Left hindlimb (tissue), 1 donor: Measurements from ENCODE around the gene EFHB.
"Not testable (repeated sequence)": the region's sequence is repeated elsewhere in the genome, so short reads cannot be mapped to it uniquely, and the experiment has no call there.

ENCODE experiments used
- DNase-seq: peaks from one replicate; pipeline ENCODE4 v3.0.0-alpha.2; 2018

EFHB gene, protein sequence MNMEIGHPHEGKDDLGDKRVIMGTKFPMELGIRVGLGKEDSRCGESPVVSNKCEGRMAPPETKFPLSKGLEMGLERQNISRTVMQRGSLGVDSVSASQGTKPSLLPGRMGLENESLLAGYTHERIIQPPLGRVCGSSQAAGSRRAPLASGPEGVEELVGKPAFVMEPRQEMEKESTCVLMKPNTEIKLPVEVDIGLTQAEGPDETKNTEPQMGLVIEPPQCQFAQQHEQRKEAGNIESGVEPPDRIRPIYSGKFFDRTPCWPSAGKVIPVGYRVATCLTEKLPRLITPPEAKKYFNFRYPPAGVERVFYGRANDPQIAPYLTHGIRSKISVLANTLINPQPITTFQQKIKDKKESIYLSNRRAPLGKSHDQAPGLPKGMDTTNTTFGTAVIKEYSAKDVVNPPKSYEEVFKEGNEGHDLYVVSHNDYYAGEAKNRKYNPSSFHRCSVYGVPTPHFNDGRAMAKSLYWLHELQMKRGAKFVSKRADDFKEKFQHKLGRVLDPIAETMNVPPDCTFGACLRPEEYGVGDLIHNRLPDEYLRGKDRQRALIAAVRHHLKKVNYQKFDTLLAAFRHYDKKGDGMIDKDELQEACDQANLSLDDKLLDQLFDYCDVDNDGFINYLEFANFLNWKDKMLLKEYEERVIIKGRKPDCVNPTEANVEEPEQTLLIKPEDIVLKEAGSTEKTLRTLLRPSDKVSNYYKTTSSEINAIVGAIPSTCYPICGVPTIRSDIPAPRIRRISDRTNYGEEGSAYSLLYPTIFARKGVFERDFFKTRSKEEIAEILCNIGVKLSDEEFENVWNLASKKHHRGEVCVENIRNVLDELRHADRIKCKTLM

GRCh38 chr3:19934098-19934566, at the start of gene EFHB:
EFHB (minus strand) TSS chr3:19934217; CDS start chr3:19934018, 199 bp downstream.
- DNase-seq, result no peak

DNA sequence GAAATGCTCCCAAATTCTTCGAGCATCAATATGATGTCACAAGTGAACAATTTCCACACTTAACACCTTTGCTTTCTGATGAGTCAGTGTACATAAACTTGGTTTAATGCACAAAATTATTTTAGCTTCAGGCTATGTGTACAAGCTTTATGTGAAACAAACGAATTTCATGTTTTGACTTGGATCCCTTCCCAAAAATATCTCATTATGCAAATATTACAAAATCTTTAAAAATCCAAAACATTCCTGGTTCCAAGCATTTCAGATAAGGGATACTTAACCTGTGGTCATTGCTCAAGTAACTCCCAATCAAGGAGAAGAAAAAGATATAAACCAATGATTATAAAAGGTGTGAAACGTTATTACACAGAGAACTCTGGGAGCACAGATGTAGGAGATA, 38.0 kb upstream of the EFHB start:
- DNase-seq, result no peak

GRCh38 chr3:19970327-19970726, 36.3 kb upstream of the EFHB start:
- DNase-seq, result no peak

DNA sequence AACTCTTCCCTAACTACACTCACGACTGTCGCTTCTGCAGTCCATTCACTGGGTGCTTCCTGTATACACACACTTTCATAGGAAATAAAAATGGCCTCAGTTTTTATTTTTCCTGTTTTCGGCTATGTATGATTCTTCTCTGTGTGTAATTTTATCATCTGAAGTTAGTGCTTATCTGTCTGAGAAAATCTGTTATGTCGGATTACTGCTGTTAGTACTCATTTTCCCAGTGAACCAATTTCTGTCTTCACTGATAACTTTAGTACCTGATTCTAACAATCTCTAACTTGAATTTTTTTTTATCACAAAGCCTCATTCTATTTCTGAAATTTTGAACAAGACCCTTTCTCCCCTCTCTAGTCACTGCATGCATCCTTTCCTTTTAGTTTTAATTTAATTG, 33.8 kb upstream of the EFHB start:
- DNase-seq, result no peak

- DNase-seq, result no peak
Observed at GRCh38 chr3:19967208-19967607, 33.2 kb upstream of the EFHB start.

DNA sequence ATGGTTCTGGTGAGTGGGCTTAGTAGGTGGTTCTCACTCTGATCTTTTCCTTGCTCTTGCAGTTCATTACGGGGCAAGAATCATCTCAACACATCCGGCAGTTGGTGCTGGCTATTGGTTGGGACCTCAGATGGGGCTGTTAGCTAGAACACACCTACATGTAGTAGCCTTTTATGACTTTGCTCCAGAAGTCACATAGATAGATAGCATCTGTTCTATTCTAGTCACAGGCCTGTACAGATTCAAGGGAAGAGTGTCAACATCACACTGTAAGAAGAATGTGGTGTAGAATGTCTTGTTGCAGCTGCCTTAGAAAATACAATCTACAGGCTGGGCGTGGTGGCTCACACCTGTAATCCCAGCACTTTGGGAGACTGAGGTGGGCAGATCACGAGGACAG, 27.9 kb upstream of the EFHB start:
- no peak for DNase-seq

GRCh38 chr3:19960696-19961095, 26.7 kb upstream of the EFHB start:
- DNase-seq, result no peak

DNA sequence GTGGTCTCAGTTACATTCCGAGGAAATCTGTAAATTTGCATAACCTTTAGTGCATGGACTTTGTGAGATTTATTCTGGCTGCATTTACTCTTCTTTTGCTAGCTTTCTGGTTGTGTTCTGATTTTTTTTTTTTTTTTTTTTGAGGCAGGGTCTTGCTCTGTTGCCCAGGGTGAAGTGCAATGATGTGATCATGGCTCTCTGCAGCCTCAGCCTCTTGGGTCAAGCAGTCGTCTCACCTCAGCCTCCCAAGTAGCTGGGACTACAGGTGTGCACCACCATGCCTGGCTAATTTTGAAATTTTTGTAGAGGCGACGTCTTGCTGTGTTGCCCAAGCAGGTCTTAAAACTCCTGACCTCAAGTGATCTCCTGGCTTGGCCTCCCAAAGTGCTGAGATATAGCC, 25.5 kb upstream of the EFHB start:
- no peak for DNase-seq

DNA sequence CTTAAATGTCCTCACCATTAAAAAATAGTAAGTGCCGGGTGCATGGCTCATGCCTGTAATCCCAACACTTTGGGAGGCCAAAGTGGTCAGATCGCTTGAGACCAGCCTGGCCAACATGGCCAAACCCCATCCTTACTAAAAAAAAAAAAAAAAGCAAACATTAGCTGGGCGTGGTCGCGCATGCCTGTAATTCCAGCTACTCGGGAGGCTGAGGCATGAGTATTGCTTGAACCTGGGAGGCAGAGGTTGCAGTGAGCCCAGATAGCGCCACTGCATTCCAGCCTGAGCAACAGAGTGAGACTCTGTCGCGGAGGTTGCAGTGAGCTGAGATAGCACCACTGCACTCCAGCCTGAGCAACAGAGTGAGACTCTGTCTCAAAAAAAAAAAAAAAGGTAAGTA, 23.3 kb upstream of the EFHB start:
- DNase-seq, result not testable (repeated sequence)

GRCh38 chr3:19954676-19955075, 20.7 kb upstream of the EFHB start:
- DNase-seq, result no peak

DNA sequence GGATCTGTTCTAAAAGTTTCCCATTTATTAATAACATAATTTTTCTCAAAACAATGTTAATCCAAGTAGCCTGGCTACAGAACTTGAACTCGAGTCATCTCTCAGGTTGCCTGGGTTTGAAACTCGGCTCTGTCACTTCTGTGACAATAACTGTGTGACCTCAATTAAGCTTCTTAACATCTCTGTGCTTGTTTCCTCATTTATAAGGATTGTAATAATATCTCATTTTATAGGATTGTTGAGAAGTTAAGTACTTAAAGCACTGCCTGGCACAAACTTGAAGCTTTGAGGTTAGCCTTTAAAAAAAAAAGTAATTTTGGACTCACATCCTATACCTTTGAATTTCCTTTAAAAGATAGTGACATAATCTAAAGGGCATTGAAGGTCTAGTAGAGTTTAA, 16.3 kb upstream of the EFHB start:
- no peak for DNase-seq

GRCh38 chr3:19948226-19948591, 14.2 kb upstream of the EFHB start:
- DNase-seq, result no peak

- peak; percentile 65 for DNase-seq
Observed at GRCh38 chr3:19947549-19948225, 13.7 kb upstream of the EFHB start.

DNA sequence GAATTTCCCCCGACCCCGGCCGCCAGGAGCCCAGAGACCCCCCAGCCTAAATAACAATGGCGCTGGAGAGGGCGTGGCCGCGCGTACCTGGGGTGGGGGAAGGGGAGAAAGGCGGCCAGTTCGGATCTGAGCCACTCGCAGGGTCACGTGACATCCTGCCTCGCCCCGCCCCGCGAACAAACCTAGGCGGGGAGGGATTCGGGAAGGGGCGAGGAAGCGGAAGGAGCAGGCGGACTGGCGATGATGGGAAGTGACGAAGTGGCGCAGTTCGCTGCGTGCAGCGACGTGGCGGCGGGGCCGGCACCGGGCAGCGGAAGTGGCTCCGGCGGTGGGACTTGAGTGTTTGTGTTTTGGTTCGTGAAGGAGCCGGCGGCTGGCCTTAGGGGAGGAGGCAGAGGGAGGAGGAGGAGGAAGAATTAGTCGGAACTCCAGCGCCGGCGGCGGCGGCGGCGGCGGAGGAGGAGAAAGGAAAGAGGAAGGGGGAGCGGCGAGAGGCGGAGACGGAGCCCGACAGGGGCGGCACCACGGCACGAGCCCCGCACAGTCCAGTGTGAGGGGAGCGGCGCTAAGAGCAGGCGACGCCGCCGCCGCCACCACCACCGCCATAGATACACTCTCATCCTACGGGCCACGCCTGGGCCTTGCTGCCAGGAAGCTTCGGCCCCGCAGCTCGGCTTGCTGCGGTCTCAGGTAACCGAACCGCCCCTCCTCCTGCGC, 13.0 kb upstream of the EFHB start, which contains the start of gene RAB5A:
RAB5A (plus strand) TSS at position 266 of the 717 bp plus-strand sequence. CDS start 3,802 bp downstream, outside the sequence.
- DNase-seq, result peak; percentile 99

GRCh38 chr3:19945969-19946831, 12.2 kb upstream of the EFHB start:
- peak; percentile 30 for DNase-seq

- no peak for DNase-seq
Observed at GRCh38 chr3:19945534-19945933, 11.5 kb upstream of the EFHB start.

GRCh38 chr3:19940643-19941042, 6.6 kb upstream of the EFHB start:
- DNase-seq, result no peak

GRCh38 chr3:19938295-19938627, 4.2 kb upstream of the EFHB start:
- DNase-seq, result no peak

- no peak for DNase-seq
Observed at GRCh38 chr3:19937459-19938294, 3.7 kb upstream of the EFHB start.

- DNase-seq, result no peak
Observed at GRCh38 chr3:19932422-19932821, 1.6 kb downstream of the EFHB start.

GRCh38 chr3:19931767-19932188, 2.2 kb downstream of the EFHB start:
- no peak for DNase-seq
